ENCODE measurements around the gene PTPN1.

- TF ChIP-seq CTCF (optimal IDR thresholded peaks at IDR 0.05 in 1 of 3, IDR thresholded peaks at IDR 0.05 in 1 of 3, conservative IDR thresholded peaks at IDR 0.05 in 1 of 3; ENCODE audit: extremely low read depth in 1 of 3, insufficient read depth in 2 of 3, low read length in 3 of 3): no peak
- no peak for TF ChIP-seq EZH2 (IDR thresholded peaks at IDR 0.05; ENCODE audit: low read length)
These were observed 30.7 kb downstream of the PTPN1 start for GRCh38 chr20:50540620-50541605.

Measured in keratinocyte (primary cell).